CD4-positive, alpha-beta T cell treated with Interferon alpha-2 for 1 hour (primary cell): Measurements from ENCODE around the gene FGF22.
"Not testable (repeated sequence)": the region's sequence is repeated elsewhere in the genome, so short reads cannot be mapped to it uniquely, and the experiment has no call there.

Experiments
- DNase-seq, 2 donors: peaks; one replicate each; pipeline ENCODE4 v3.0.0-alpha.2; 2020 to 2022

The FGF22 gene

DNA sequence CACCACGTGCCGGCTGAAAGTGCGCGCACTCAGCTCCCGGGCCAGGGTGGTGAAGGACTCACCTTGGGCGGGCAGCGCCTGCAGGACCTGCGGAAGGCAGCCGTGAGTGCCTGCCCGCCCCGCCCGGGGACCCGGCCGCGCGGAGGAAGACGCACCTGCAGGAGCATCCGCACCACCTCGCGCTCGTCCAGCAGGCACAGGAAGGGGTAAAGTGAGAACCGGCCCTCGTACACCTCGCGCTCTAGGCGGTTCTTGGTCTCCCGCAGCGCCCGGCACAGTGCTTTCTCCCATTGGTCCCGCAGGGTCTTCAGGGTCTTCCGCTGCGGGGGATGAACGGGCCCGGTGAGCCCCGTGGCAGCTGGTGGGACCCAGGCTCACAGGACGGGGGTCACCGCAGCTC, 17.0 kb upstream of the FGF22 start:
- DNase-seq = no peak

GRCh38 chr19:623175-623916, 16.3 kb upstream of the FGF22 start:
- DNase-seq = no peak

DNA sequence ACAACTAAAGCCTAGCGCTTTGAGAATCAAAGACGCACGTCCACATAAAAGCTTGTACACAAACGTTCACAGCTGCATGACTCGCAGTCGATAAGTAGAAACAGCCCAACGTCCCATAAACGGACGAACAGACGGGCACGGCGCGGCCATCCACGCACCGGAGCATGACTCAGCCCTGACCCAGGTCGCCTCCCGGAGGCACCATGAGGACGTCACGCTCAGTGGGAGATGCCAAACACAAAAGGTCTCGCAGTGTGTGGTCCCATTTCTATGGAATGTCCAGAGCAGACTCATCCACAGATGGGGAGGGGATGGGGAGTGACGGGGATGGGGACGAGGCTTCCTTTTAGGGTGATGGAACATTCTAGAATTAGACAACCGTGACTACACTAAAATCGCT, 15.7 kb upstream of the FGF22 start:
- DNase-seq = no peak

DNA sequence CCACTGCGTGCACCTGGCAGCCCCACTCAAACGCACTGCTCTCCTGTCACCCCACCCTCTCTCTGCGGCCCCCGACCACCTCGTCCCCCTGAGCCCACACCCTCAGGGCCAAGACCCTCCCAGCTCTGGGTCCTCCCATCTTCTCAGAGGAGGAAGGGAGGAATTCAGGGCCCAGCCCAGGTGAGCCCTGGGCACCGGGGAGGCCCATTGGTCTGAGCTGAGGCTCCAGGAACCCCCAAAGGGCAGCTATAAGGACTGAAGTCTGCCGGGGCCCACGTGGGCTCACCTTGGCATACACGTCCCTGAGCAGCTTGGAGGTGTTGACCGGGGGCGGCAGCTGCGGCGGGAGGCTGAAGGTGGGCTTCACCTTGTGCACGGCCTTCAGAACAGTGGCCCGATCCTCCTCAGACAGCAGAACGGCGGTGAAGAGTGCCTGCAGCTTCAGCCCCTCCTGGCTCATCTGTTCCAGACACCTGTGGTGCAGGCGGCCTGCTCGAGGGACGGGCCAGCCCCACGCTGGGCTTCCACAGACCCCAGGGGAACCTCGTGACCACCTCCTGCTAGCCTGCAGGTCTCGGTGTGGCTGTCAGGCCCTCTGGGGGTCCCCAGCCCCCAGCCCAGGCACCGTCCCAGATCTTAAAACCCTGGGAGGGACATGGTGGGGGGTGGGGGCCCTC, 15.1 kb upstream of the FGF22 start:
- DNase-seq = no peak

DNA sequence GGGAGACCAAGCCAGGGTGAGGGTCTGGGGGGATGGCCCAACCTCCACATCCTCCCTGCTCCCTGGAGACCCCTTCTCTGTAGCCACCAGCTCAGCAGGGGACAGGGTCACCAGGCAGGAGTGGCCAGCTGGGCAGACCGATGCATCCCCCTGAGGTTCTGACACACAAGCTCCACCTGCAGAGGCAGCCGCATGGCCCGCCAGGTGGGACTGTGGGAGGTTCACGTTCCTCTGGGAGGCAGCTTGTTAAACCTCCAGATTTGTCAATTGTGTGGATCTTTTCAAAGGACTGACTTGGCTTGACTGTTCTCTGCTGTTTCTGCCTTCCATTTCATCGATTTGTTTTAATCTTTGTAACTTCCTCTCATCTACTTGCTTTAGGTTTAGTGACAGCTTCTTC, 14.4 kb upstream of the FGF22 start:
- DNase-seq = no peak

- not testable (repeated sequence) for DNase-seq
Observed at GRCh38 chr19:626566-626965, 13.1 kb upstream of the FGF22 start.

DNA sequence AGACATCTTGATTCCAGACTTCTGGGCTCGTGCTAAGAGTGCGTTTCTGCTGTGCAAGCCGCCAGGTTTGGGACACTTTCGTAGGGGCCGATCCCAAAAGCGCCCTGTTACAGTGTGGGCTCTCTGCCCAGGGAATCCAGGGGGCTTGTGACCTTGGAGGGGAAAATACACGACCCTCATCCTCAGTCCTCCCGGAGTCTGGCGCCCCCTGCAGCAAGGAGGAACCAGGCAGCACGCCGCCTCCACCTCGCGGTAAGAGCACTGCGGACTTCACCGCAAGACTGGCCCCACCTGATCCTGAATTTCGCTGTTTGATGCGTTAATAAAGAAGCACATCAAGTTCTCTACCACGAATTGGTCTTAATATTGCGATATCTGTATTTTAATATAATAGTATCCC, 11.5 kb upstream of the FGF22 start:
- DNase-seq = peak in 1 of 2 donors; percentile 29

GRCh38 chr19:629515-629914, 10.2 kb upstream of the FGF22 start:
- DNase-seq = not testable (repeated sequence)

- DNase-seq = no peak
Observed at GRCh38 chr19:629961-630714, 9.5 kb upstream of the FGF22 start.

GRCh38 chr19:632579-633067, 7.1 kb upstream of the FGF22 start:
- no peak for DNase-seq

- DNase-seq = peak; percentile 98
Observed at GRCh38 chr19:633068-633785, 6.5 kb upstream of the FGF22 start, which contains the start of gene POLRMT. Gene POLRMT (minus strand): TSS chr19:633537. CDS start chr19:633512, 25 bp downstream.

GRCh38 chr19:633786-634639, 5.7 kb upstream of the FGF22 start:
- no peak for DNase-seq

GRCh38 chr19:634975-635652, 4.6 kb upstream of the FGF22 start:
- DNase-seq = no peak

DNA sequence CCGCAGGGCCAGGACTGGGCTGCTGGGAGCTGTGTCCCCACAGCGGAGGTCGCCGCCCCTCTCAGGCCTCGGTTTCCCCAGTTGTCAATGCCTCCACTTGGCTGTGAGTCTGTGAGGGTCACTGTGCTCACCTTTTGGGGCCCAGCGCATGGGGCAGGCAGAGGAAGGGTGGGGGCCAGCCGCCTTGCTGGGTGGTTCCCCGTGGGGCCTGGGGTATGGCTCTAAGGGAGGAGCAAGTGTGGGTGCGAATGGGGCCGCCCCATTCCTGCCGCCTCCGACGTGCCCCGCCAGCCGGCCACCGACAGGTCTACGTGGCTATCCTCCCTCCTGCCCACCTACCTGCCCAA, 800 bp upstream of the FGF22 start:
- no peak for DNase-seq

DNA sequence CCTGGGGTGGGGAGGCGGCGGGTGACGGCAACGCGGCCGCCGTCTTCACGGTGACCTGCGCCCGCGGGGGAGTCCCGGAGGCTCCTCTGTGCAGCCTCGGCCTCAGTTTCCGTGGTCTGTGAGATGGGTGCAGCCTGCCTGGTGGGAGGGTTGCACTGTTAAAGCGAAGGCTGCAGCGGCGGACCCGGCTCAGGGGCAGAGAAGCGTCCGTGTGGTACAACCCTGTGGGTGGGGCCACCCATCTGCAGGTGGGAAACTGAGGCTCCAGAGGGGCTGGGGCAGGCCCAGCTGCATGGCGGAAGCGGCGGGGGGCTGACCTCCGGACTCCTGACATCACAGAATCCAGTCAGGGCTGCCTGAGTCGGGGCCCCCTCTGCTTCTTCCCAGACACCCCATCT, 481 bp downstream of the FGF22 start:
- no peak for DNase-seq

- no peak for DNase-seq
Observed at GRCh38 chr19:640606-641189, 1.0 kb downstream of the FGF22 start.

GRCh38 chr19:641702-642101, 2.0 kb downstream of the FGF22 start:
- DNase-seq = no peak

DNA sequence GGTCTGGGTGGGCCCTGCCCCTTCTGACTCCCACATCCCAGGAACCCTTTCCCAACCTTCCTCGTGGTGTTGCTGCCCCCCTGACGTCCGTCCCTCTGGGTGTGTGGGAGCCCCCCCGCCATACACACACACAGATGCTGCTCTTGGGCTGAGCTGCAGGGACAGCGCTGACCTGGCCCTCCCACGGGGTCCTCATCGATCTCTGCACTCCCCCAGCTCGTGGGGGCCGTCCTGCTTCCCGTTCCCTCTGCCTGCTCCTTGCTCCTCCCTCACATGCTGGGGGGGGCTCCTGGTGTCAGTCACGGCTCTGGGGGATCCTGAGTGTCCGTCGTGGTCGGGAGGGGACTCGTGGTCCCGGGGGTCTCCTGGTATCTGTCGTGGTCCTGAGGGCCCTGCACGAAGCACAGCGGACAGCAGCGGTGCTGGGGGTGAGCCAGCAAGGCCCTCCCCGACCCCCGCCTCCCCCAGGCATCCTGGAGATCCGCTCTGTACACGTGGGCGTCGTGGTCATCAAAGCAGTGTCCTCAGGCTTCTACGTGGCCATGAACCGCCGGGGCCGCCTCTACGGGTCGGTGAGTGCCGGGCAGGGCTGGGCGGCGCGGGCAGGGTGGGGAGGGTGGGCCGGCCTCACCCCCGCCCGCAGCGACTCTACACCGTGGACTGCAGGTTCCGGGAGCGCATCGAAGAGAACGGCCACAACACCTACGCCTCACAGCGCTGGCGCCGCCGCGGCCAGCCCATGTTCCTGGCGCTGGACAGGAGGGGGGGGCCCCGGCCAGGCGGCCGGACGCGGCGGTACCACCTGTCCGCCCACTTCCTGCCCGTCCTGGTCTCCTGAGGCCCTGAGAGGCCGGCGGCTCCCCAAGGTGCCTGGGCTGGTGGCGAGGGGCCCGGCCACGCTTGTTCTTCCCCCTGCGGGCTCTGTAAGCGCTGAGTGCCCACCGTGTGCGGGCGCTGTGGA, 3.4 kb downstream of the FGF22 start:
- DNase-seq = no peak

GRCh38 chr19:643736-644135, 4.1 kb downstream of the FGF22 start:
- DNase-seq = no peak

- no peak for DNase-seq
Observed at GRCh38 chr19:644363-644762, 4.7 kb downstream of the FGF22 start.
